HG02610 (cell line): ENCODE measurements around the gene KIAA1328.

Experiments used
- ATAC-seq: cut with Tn5 transposase; IDR thresholded peaks from one replicate; pipeline ENCODE4 v1.9.1; 2021; ENCODE audit warnings: mild to moderate bottlenecking, moderate library complexity; ENCODE audit not compliant: unreplicated experiment

Gene KIAA1328

DNA sequence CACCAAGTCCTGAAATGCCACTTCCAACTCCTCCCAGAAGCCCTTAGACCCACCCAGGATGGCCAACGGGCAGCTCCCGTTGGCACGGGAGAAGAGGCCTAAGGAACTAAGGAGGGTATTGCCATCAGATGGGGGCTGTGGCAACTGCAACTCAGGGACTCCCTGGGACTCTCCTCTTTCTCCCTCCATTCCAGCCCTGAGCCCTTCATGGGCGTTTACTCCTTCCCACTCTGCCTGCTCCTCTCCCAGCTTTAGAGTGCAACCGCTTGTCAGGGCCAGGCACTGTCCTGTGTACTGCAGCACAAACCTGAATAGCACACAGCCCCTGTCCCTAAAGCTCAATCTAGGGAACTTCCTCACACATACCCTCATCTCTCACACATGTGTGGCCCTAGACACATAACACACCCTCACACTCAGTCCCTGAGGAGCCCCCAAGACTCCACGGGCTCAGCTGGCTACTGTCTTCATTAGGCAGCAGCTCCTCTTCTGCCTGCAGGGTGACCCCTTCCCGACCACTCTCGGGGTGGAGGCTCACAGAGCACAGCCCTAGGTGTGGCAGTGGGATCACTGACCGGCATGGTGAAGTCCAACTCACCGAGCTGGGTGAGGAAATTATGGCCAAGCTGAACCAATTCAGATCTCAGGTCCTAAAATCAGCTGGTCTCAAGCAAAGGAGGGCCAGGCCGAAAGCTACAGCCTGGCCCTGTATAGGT, 420.4 kb downstream of the KIAA1328 start:
- ATAC-seq = no peak

- ATAC-seq = no peak
Observed at GRCh38 chr18:37249895-37250618, 421.1 kb downstream of the KIAA1328 start.

DNA sequence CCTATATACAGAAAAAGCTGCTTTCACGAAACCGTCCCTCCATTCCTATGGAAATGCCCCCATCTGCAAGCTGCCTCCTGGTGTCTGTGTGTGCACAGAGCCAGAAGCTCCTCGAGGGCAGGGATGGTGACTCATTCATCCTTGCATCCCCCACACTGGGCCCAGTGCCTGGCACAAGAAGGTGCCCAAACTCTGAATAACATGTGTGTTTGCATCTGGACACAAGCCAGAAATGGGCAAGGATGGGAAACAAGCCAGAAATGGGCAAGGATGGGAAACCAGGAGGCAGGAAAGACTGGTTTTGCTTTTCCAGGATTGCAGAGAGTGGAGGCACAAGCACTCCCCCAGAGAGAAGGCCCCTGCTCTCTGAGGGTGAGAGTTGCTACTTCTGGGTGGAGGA, 422.8 kb downstream of the KIAA1328 start:
- no peak for ATAC-seq

DNA sequence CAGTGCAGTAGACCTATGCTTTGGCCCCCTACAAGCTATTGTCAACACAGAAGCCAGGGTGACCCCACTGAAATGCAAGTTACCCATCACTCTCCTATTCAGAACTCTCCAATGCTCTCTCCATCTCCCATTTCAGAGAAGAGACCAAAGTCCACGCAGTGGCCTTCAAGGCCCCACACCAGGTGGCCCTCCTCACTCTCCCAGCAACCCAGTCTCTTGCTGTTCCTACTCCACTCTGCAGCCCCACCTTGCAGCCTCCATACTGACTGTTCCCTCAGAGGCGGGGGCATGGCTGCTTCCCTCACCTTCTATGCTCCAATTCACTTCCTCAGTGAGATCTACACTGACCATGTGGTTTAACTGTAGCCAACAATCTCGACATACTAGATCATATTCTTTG, 423.4 kb downstream of the KIAA1328 start:
- ATAC-seq = no peak

DNA sequence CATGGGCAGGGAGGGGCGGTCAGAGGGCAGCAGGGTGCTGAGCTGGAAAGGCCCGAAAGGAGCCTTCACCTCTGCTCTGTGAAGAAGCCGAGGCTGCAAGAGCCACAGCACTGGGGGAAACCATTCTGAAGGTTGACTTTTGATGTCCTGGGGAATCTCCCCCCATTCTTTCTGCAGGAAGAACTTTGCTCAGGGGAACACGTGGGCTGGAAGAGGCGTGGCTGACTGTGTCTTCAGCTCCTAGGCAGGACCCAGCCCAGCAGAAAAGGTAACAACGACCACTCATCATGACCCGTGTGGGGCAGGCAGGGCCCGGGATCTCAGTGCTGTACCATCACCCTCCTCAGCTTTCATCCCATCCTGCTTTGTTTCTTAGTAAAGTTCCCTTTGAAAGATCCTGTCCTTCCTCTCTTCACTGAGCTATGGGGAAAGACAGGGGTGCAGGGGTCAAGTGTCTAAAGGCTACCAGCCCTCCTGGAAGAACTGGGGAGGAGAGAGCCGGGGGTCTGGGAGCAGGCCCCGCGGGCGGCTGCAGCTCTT, 424.0 kb downstream of the KIAA1328 start:
- ATAC-seq = no peak

GRCh38 chr18:37253394-37254235, 424.7 kb downstream of the KIAA1328 start:
- no peak for ATAC-seq

- ATAC-seq = no peak
Observed at GRCh38 chr18:37254236-37254754, 425.4 kb downstream of the KIAA1328 start.

- ATAC-seq = no peak
Observed at GRCh38 chr18:37254973-37255372, 426.0 kb downstream of the KIAA1328 start.

- ATAC-seq = no peak
Observed at GRCh38 chr18:37258131-37258530, 429.2 kb downstream of the KIAA1328 start.

DNA sequence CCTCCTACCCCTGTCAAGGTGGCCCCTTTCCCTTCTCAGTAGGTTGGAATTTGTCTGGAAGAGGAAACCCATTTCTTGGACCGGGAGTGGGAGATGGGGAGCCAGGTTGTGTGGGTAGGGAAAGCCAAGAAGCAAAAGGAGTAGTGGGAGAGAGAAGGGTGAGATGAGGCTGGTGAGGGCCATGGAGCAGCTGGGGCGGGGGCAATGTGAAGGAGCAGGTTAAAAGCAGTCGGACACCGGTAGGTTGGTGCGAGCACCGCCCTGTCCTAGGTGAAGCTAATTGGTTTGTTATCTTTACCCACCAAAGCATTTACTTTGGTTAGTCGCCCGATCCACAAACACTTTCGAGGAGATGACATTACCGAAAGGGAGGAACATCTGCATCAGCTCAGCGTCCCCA, 429.9 kb downstream of the KIAA1328 start:
- no peak for ATAC-seq

DNA sequence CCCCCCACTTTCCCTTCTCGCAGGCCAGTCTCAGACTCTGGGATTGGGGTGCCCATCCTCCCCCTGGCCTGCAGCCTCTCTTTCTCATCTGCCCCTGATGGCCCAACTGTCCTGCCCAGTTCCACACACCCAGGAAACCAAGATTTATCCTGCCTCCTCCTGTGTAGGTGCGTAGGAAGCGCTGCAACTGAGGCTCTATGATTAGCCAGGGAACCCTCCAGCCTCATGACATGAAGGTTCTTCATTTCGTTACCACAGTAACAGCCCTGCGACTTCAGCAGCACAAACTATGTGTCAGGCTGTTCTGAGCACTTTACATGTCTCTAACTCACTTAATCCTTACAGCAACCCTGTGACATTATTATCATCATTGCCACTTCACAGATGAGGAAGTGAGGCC, 430.8 kb downstream of the KIAA1328 start:
- ATAC-seq = no peak

GRCh38 chr18:37260367-37261093, 431.6 kb downstream of the KIAA1328 start:
- no peak for ATAC-seq

DNA sequence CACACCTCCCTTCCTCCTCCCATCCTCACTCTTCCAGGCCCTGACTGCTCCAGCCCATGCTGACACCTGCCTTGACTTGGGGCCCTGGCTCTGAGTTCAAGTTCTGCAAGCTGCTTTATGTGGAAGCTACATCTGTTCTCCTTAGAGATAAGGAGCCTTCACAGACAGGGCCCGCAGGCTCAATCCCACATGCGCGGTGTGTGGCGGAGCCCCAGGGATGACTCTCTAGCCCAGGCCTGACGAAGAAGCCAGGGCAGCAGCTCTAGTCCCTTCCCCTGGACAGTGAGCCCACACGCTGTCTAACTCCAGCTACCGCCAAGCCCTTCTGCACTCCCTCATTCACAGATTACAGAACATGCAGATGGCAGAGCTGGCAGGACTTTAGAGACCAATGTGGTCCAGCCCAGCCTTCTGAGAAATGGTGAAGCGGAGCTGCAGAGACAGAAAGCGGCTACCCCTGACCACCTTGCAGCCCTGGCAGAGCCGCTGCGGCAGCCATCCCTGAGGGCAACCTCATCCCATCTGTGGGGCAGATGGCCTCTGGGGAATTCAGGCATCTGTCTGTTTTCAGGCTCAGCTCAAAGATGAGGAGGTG, 432.4 kb downstream of the KIAA1328 start:
- no peak for ATAC-seq

DNA sequence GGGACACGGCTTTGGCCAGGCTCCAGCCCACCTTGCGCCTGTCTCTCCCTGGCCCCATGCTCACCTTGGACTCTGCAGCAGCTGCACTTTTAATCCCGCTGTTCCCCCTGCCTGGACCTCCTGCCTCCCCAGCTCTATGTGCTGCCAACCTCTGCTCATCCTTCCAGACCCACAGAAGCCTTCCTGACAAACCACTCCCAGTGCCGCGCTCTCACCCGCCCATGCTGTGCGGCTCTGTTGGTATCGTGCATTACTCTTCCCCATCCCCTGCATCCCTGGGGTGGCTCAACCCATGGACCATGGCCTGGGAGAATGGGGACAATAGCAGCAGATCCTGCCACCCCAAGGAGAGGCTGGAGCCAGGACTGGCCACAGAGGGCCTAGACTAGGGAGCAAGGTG, 433.1 kb downstream of the KIAA1328 start:
- no peak for ATAC-seq

DNA sequence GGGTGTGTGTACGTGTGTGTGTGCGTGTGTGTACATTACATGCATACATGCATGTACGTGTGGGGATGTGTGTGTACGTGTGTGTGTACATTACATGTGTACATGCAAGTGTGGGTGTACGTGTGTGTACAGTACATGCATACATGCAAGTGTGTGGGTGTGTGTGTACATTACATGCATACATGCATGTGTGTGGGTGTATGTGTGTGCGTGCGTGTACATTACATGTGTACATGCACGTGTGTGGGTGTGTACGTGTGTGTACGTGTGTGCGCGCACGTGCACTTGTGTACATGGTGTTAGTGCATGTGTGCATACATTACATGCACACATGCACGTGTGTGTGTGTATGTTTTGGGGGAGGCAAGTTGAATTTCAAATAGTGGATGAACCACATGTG, 436.0 kb downstream of the KIAA1328 start:
- no peak for ATAC-seq

DNA sequence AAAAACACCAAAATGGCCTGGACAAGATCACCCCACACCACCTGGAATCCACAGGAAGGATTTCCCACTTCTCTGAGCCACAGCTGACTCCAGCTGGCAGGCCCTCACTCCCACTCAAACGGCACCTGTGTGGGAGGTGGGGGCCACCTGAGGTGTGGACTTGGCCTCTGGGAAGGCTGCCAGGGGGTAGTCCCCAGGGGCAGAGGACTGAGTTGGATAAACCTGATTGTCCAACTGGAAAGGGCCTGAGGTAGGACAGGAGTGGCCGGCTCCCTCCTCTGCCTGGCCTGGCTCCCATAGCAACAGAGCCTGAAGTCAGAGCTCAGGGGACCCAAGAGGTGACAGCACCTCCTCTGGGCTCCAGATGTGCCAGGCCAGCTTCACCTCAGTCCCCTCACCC, 436.5 kb downstream of the KIAA1328 start:
- ATAC-seq = no peak

- ATAC-seq = no peak
Observed at GRCh38 chr18:37266290-37266689, 437.4 kb downstream of the KIAA1328 start.

GRCh38 chr18:37270038-37270665, 441.2 kb downstream of the KIAA1328 start:
- no peak for ATAC-seq

DNA sequence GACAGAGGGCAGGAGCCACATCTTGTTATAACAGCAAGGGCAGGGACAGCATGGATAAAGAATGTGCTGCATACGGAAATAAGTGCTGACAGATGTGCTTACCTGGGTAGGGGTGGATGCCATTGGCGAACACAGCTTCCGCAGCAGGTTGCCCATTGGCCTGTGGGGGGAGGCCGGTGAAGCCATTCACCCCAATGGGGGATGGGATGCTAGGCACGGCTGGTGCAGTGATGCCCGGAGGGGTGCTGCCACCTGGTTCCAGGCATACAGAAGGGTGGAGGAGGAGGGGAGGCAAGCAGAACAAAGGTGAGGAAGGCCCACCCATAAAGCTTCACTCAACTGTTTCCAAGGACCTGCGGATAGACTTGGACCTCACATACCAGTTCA, 441.7 kb downstream of the KIAA1328 start:
- no peak for ATAC-seq

DNA sequence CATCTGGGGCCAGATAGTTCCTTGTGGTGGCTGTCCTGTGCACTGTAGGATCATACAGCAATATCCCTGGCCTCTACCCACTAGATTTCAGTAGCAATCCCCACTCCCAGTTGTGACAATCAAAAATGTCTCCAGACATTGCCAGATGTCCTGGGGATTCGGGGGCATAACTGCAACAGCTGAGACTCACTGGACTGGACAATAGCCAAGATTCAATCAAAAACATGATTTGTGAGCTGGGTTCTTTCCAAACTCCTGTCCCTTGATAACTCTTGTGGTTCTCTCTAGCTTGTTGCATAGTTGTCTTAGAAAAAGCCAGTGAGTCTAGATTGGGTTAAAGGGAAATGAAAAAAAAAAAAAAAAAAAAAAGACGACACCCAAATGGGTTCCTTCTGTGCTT, 443.3 kb downstream of the KIAA1328 start:
- ATAC-seq = no peak
